ENCODE results near the gene SMIM11. TPM values are rescaled to one million over a fixed set of nuclear protein-coding genes. Genes with fewer than 3 reads are reported as not detected.

The SMIM11 gene
- total and polyA plus RNA-seq, 2 of the 8 experiments (the other 6 are each of a cell fraction or from before 2014, with no cell fraction given), result 1.0 to 3.2 TPM

GRCh38 chr21:34335316-34335715, 40.0 kb upstream of the SMIM11 start:
- FAIRE-seq, result no peak
- Histone ChIP-seq H3K9me3 (ENCODE audit: insufficient read depth in 2 of 2, low read depth in 1 of 2, low read length in 1 of 2) (no peaks in the 10 kb centered on the region), H3K79me1 (ENCODE audit: low read depth, low read length) (no peaks in the 10 kb centered on the region), H2AK5ac (ENCODE audit: low read depth, low read length) (no peak overlapping the region), H4K8ac (ENCODE audit: extremely low read depth, insufficient read depth, low read length) (no peak overlapping the region), H3K9ac (replicated peaks in 1 of 4; ENCODE audit: extremely low read depth in 1 of 4, low read depth in 3 of 4, low read length in 3 of 4) (no peak overlapping the region), H3K4me3 (ENCODE audit: extremely low read depth in 1 of 4, insufficient read depth in 2 of 4, low read depth in 3 of 4, low read length in 4 of 4) (no peak overlapping the region), H4K91ac (replicated peaks; ENCODE audit: insufficient read length, low read length) (no peak overlapping the region), H3K4me1 (replicated peaks in 1 of 4; ENCODE audit: control insufficient read depth in 3 of 4, insufficient read depth in 4 of 4, low read length in 3 of 4) (no peaks in the 10 kb centered on the region; a peak in 2 of 7 replicates), H2BK5ac (ENCODE audit: low read depth, low read length) (no peak overlapping the region), H3K23me2 (ENCODE audit: low read depth, low read length) (no peaks in the 10 kb centered on the region), H2BK20ac (ENCODE audit: low read length) (no peak overlapping the region), H2AFZ (ENCODE audit: low read length) (no peak overlapping the region), H3K27ac (ENCODE audit: low read depth, low read length) (no peak overlapping the region), H2BK12ac (ENCODE audit: low read depth, low read length) (no peak overlapping the region), H3K14ac (ENCODE audit: insufficient read length) (no peak overlapping the region), H2BK120ac (replicated peaks; ENCODE audit: low read depth, low read length) (no peak overlapping the region), H3K4ac (replicated peaks; ENCODE audit: insufficient read length, low read depth, low read length) (no peak overlapping the region), H3K56ac (replicated peaks; ENCODE audit: insufficient read length, low read depth, low read length) (no peak overlapping the region), H3K4me2 (ENCODE audit: insufficient read depth in 1 of 2, low read depth in 2 of 2, low read length in 2 of 2) (no peak overlapping the region), H3K36me3 (ENCODE audit: control insufficient read depth in 2 of 4, insufficient read depth in 4 of 4, low read length in 3 of 4) (no peaks in the 10 kb centered on the region), H3K23ac (ENCODE audit: insufficient read length) (no peak overlapping the region), H2BK15ac (ENCODE audit: low read length) (no peak overlapping the region), H3K18ac (ENCODE audit: extremely low read depth, low read length) (no peak overlapping the region), H4K20me1 (replicated peaks in 1 of 2; ENCODE audit: control insufficient read depth in 1 of 2, insufficient read depth in 2 of 2, low read length in 2 of 2) (no peaks in the 10 kb centered on the region), H3K79me2 (ENCODE audit: control insufficient read depth in 1 of 2, insufficient read depth in 2 of 2, low read length in 2 of 2) (no peaks in the 10 kb centered on the region), H3K27me3 (replicated peaks in 1 of 4; ENCODE audit: control insufficient read depth in 3 of 4, extremely low read depth in 1 of 4, insufficient read depth in 3 of 4, low read length in 3 of 4) (no peaks in the 10 kb centered on the region), H4K5ac (ENCODE audit: insufficient read length, low read depth, low read length) (no peak overlapping the region)
- ChIA-PET POLR2A (ENCODE audit: partially characterized antibody) (interaction anchor here (1.0 kb wide), 1 partner anchor 40 kb away, joined by 3 read pairs; no protein-coding TSS in a partner anchor), CTCF (ENCODE audit: partially characterized antibody) (interaction anchor here (0.6 to 4.8 kb wide), 4 partner anchors 12 to 449 kb away, joined by 3 to 33 read pairs (median 4); no protein-coding TSS in a partner anchor)
- 80% methylated on average over 6 of the region's 6 CpGs; no CpG with 5 or more reads in 1 of the 2 experiments for WGBS, 2 experiments (ENCODE audit: extremely low coverage in 1 of 2, insufficient coverage in 1 of 2, insufficient read length in 1 of 2, insufficient replicate concordance in 2 of 2, low coverage in 1 of 2, low lambda C conversion rate in 2 of 2, missing lambda C conversion rate in 1 of 2)
- no peak for DNase-seq (ENCODE audit: low read depth in 1 of 2, low spot score in 2 of 2)
- no peak for TF ChIP-seq CBX8 (IDR thresholded peaks at IDR 0.05; ENCODE audit: borderline replicate concordance, low read depth, low read length)

Data from H1 (cell line).